Mucosa of rectum (tissue), 2 donors: ENCODE results near the gene PAPSS2.

ENCODE experiments used
- H3K27ac ChIP-seq, 2 donors: one replicate each; pipeline ENCODE4 v1.7.0; 2013; ENCODE audit warnings: inconsistent platforms in 2 of 2, low read depth in 2 of 2, low read length in 2 of 2
- H3K27me3 ChIP-seq, 2 donors: one replicate each; pipeline ENCODE4 v1.7.0; 2013; ENCODE audit warnings: low read length in 2 of 2; ENCODE audit not compliant: control insufficient read depth in 2 of 2, insufficient read depth in 2 of 2
- H3K36me3 ChIP-seq, 2 donors: one replicate each; pipeline ENCODE4 v1.7.0; 2013; ENCODE audit warnings: low read length in 2 of 2; ENCODE audit not compliant: control insufficient read depth in 2 of 2, insufficient read depth in 2 of 2
- H3K4me1 ChIP-seq, 2 donors: one replicate each; pipeline ENCODE4 v1.7.0; 2013; ENCODE audit warnings: low read length in 2 of 2, mild to moderate bottlenecking in 1 of 2; ENCODE audit not compliant: control insufficient read depth in 2 of 2, insufficient read depth in 2 of 2
- H3K4me3 ChIP-seq, 2 donors: one replicate each; pipeline ENCODE4 v1.7.0; 2013; ENCODE audit warnings: low read length in 2 of 2
- H3K9ac ChIP-seq, 2 donors: one replicate each; pipeline ENCODE4 v1.7.0; 2013; ENCODE audit warnings: low read length in 2 of 2, low read depth in 1 of 2, mild to moderate bottlenecking in 1 of 2
- H3K9me3 ChIP-seq, 2 donors: one replicate each; pipeline ENCODE4 v1.7.0; 2013; ENCODE audit warnings: low read length in 2 of 2; ENCODE audit not compliant: control insufficient read depth in 2 of 2
- donor health status: healthy.
- donor health status: Normal muscosa, but diverticular disease.

The PAPSS2 gene

DNA sequence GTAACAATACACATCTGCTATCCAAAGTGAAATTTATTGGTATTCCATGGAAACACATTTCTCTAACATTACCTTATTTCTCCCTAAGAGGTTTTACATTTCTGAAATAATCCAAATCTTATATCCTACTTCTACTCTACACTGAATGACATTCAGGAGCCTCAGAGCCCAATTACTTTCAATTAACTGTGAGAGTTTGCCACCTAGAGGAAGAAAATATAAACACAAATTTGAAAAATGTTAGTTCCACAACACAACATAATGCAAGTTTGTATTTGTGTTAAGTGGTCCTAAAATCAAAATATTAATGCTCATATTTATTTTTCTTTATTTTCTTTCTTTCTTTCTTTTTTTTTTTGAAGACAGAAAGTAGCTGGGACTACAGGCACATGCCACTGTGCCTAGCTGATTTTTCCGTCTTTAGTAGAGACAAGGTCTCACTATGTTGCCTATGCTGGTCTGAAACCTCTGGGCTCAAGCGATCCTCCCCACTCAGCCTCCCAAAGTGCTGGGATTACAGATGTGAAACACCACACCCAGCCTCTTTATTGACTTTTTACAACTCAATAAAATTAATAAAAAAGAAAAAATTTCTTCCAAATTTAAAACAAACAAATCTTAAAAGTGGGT, 112.3 kb downstream of the PAPSS2 start:
- Histone ChIP-seq H3K9me3 (no peaks in the 10 kb centered on the region), H3K27ac (no peak overlapping the region)

GRCh38 chr10:87775766-87776165, 116.1 kb downstream of the PAPSS2 start:
- Histone ChIP-seq H3K27me3 (no peaks in the 10 kb centered on the region), H3K36me3 (peaks cover 12 to 19% of the 10 kb centered on the region in 2 donors), H3K4me1 (no peaks in the 10 kb centered on the region), H3K27ac (no peak overlapping the region), H3K9ac (no peak overlapping the region), H3K4me3 (no peak overlapping the region), H3K9me3 (no peaks in the 10 kb centered on the region)

More for the DNA sequence above, 112.3 kb downstream of the PAPSS2 start:
- Histone ChIP-seq H3K4me1 (no peaks in the 10 kb centered on the region), H3K27me3 (no peaks in the 10 kb centered on the region), H3K36me3 (peaks cover 12 to 22% of the 10 kb centered on the region in 2 donors), H3K4me3 (no peak overlapping the region), H3K9ac (no peak overlapping the region)

GRCh38 chr10:87776328-87776727, 116.7 kb downstream of the PAPSS2 start:
- no peaks in the 10 kb centered on the region for H3K4me1 ChIP-seq
- no peak overlapping the region for H3K27ac ChIP-seq
- no peak overlapping the region for H3K4me3 ChIP-seq
- no peaks in the 10 kb centered on the region for H3K27me3 ChIP-seq
- no peak overlapping the region for H3K9ac ChIP-seq
- peaks cover 13 to 20% of the 10 kb centered on the region in 2 donors for H3K36me3 ChIP-seq
- H3K9me3 ChIP-seq: no peaks in the 10 kb centered on the region

GRCh38 chr10:87781545-87781944, 121.9 kb downstream of the PAPSS2 start:
- Histone ChIP-seq H3K9ac (no peak overlapping the region), H3K4me1 (no peaks in the 10 kb centered on the region), H3K27ac (no peak overlapping the region), H3K36me3 (peaks cover 22 to 25% of the 10 kb centered on the region in 2 donors), H3K27me3 (no peaks in the 10 kb centered on the region), H3K9me3 (no peaks in the 10 kb centered on the region), H3K4me3 (no peak overlapping the region)

DNA sequence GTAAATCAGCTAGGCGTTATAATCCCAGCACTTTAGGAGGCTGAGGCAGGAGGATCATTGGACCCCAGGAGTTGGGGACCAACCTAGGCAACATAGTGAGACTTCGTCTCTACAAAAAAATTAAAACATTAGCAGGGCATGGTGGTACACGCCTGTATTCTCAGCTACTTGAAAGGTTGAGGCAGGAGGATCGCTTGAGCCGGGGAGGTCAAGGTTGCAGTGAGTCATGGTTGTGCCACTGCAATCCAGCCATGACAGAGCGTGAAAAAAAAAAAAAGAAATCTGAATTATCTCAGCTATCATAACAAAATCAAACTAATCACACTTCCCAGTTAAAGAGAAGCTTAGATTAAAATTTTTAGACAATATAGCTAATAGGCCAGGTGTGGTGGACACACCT, 123.0 kb downstream of the PAPSS2 start:
- Histone ChIP-seq H3K4me3 (no peak overlapping the region), H3K36me3 (peaks cover 21 to 22% of the 10 kb centered on the region in 2 donors), H3K4me1 (no peaks in the 10 kb centered on the region), H3K27ac (no peak overlapping the region), H3K27me3 (no peaks in the 10 kb centered on the region), H3K9me3 (no peaks in the 10 kb centered on the region), H3K9ac (no peak overlapping the region)

DNA sequence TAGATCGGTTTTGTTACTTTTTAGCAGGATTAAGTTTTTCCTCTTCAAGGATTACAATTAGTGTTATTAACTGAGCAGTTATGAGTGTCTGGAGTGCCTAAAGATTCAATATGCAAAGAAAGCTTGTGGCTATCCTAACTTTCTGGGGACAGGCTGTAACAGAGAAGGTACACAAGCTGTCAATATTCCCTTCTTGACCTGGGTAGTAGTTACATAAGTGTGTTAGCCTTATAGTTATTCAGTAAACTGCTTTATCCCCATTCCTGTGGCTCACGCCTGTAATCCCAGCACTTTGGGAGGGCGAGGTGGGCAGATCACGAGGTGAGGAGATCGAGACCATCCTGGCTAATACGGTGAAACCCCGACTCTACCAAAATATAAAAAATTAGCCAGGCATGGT, 126.7 kb downstream of the PAPSS2 start:
- Histone ChIP-seq H3K4me3 (no peak overlapping the region), H3K4me1 (no peaks in the 10 kb centered on the region), H3K9ac (no peak overlapping the region), H3K36me3 (peaks cover 21 to 22% of the 10 kb centered on the region in 2 donors), H3K27me3 (no peaks in the 10 kb centered on the region), H3K9me3 (no peaks in the 10 kb centered on the region), H3K27ac (no peak overlapping the region)

DNA sequence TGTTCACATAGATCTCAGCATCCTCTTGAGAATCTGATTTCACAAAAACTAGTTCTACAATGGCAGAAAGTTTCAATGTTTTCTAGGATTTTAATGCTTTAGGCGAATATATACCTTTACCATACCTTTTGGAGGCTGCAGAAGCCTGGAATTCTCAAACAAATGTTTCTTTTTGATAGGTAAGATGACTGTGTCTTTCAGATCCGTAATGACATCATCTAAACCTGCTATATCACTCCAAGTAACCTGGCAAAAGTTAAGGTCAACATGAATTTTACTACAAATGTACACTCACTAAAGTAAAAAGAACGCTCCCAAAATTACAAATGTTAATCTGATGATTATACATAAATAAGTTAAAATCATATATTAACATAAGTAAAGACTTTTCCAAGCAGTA, 130.5 kb downstream of the PAPSS2 start:
- H3K27me3 ChIP-seq: no peaks in the 10 kb centered on the region
- no peak overlapping the region for H3K4me3 ChIP-seq
- peaks cover 13 to 24% of the 10 kb centered on the region in 2 donors for H3K36me3 ChIP-seq
- no peaks in the 10 kb centered on the region for H3K4me1 ChIP-seq
- no peak overlapping the region for H3K9ac ChIP-seq
- H3K9me3 ChIP-seq: no peaks in the 10 kb centered on the region
- no peak overlapping the region for H3K27ac ChIP-seq

DNA sequence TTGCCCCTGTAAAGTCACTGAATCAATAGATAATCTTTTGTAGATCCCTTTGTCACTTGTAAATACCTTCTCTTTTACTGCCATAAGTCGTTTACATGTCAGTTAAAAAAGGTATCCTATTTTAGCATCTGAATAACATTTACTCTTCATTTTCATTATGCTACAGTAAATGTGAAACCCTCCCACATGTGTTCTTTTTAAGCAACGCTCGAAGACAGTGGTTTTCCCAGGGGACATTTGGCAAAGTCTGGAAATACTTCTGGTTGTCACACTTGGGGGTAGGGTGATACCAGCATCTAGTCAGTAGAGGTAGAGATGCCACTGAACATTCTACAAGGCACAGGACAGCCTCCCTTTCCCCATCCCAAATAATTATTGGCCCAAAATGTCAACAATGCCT, 134.6 kb downstream of the PAPSS2 start:
- no peak overlapping the region for H3K9ac ChIP-seq
- no peak overlapping the region for H3K27ac ChIP-seq
- H3K27me3 ChIP-seq: no peaks in the 10 kb centered on the region
- H3K36me3 ChIP-seq: peaks cover 12 to 18% of the 10 kb centered on the region in 2 donors
- H3K4me3 ChIP-seq: no peak overlapping the region
- no peaks in the 10 kb centered on the region for H3K4me1 ChIP-seq
- H3K9me3 ChIP-seq: no peaks in the 10 kb centered on the region
